K562 (cell line): ENCODE measurements around the gene MTO1. TPM values are rescaled to one million over a fixed set of nuclear protein-coding genes. Genes with fewer than 3 reads are reported as not detected.

Experiments used
- ATAC-seq: fragments of 200-7000 bp; cut with Tn5 transposase; 3 replicates; pipeline ENCODE4 v1.9.1; 2020; ENCODE audit warnings: moderate library complexity
- BruUV-seq: library from RNA; stranded (reverse); fragments of 400-500 nt; replicated peaks from 2 replicates; lab custom pipeline; 2021; lab: Mats Ljungman, UMichigan
- CTCF ChIA-PET: fragments of 300-600 bp; formaldehyde crosslinking; extraction: SDS; loops from one replicate; lab custom pipeline; 2021; ENCODE audit warnings: low intra/inter-chr PET ratio; lab: Yijun Ruan, JAX
- POLR2A ChIA-PET: fragments of 300-600, 350-650 bp; sonication (Branson Sonifier 250); formaldehyde crosslinking; extraction: SDS; loops from one replicate; lab custom pipeline; 2021; ENCODE audit warnings: antibody characterized with exemption, inconsistent platforms; lab: Yijun Ruan, JAX
- DNase-seq, 4 experiments: peaks; one replicate each; pipeline versions ENCODE4 v3.0.0 to v3.0.0-alpha.2; 2011 to 2018; ENCODE audit warnings: low spot score in 3 of 4, mixed read lengths in 3 of 4; ENCODE audit errors: extremely low read depth in 1 of 4
- FAIRE-seq: peaks from 2 replicates; lab custom pipeline; 2011; peaks lifted over from hg19 to GRCh38; lab: Jason Lieb, UNC
- H2AFZ ChIP-seq: 2 replicates; pipeline ENCODE4 v1.6.0; 2011; ENCODE audit warnings: low read depth, low read length, control low read depth, inconsistent platforms
- H3K27ac ChIP-seq: fragments of 200-600 bp; 3 replicates; pipeline ENCODE4 v1.8.0; 2011; ENCODE audit warnings: low read depth, mild to moderate bottlenecking, control low read depth, inconsistent platforms, low read length, moderate library complexity, mixed read lengths; ENCODE audit errors: extremely low read depth
- H3K27me3 ChIP-seq, 2 experiments: fragments of 300-600 bp in 1 of 2; 2 replicates in 1 of 2; 3 replicates in 1 of 2; pipeline versions ENCODE4 v1.6.0 to v1.8.0; 2011; ENCODE audit warnings: inconsistent platforms in 2 of 2, low read length in 2 of 2, mild to moderate bottlenecking in 1 of 2, mixed read lengths in 1 of 2, moderate library complexity in 1 of 2; ENCODE audit not compliant: control insufficient read depth in 2 of 2, insufficient read depth in 2 of 2
- H3K36me3 ChIP-seq: fragments of 300-600 bp; 3 replicates; pipeline ENCODE4 v1.8.0; 2011; ENCODE audit warnings: mild to moderate bottlenecking, low read length, inconsistent platforms; ENCODE audit not compliant: control insufficient read depth, insufficient read depth
- H3K4me1 ChIP-seq, 2 experiments: fragments of 200-600 bp in 1 of 2; replicated peaks in 1 of 2; 2 replicates in 1 of 2; 3 replicates in 1 of 2; pipeline versions ENCODE4 v1.5.1 to v1.8.0; 2011; ENCODE audit warnings: inconsistent platforms in 2 of 2, low read length in 2 of 2, mild to moderate bottlenecking in 1 of 2, mixed read lengths in 1 of 2, moderate library complexity in 1 of 2; ENCODE audit not compliant: control insufficient read depth in 2 of 2, insufficient read depth in 2 of 2
- H3K4me2 ChIP-seq: 2 replicates; pipeline ENCODE4 v1.6.1; 2011; ENCODE audit warnings: low read length, control low read depth, inconsistent platforms, mixed read lengths; ENCODE audit not compliant: insufficient read depth
- H3K4me3 ChIP-seq: fragments of 200-600 bp; sonication (generic), shearing (Covaris generic); 2 replicates; pipeline ENCODE4 v1.5.1; 2016; ENCODE audit warnings: control low read depth, inconsistent platforms
- H3K79me2 ChIP-seq: fragments of 200-600 bp; 3 replicates; pipeline ENCODE4 v1.8.0; 2011; ENCODE audit warnings: low read length, inconsistent platforms; ENCODE audit not compliant: control insufficient read depth, insufficient read depth
- H3K9ac ChIP-seq, 2 experiments: 2 replicates each; pipeline versions ENCODE4 v1.6.0 to v1.6.1; 2011; ENCODE audit warnings: low read depth in 2 of 2, low read length in 2 of 2, control low read depth in 1 of 2, inconsistent platforms in 1 of 2, mild to moderate bottlenecking in 1 of 2, mixed read lengths in 1 of 2; ENCODE audit not compliant: insufficient read depth in 1 of 2
- H3K9me1 ChIP-seq: one replicate; pipeline ENCODE4 v1.6.0; 2011; ENCODE audit warnings: inconsistent platforms, mild to moderate bottlenecking, low read length, moderate library complexity; ENCODE audit not compliant: control insufficient read depth, insufficient read depth
- H3K9me3 ChIP-seq: replicated peaks from 2 replicates; pipeline ENCODE4 v1.5.1; 2011; ENCODE audit warnings: low read depth, low read length, inconsistent platforms; ENCODE audit not compliant: control insufficient read depth, insufficient read depth
- H4K20me1 ChIP-seq: replicated peaks from 2 replicates; pipeline ENCODE4 v1.6.1; 2011; ENCODE audit warnings: low read length, inconsistent platforms, mixed read lengths; ENCODE audit not compliant: control insufficient read depth, insufficient read depth
- MCM7 ChIP-seq, 2 experiments: fragments of 450-650 bp; IDR thresholded peaks; 2 replicates each; pipeline ENCODE4 v1.6.1; 2016 to 2018
- ZBTB40 ChIP-seq, 2 experiments: fragments of 450-650 bp in 1 of 2; sonication (generic) in 1 of 2; formaldehyde crosslinking in 1 of 2; IDR thresholded peaks; 2 replicates each; pipeline versions ENCODE4 v1.7.1 to v1.9.0; 2016 to 2022; ENCODE audit warnings: inconsistent platforms in 1 of 2, mild to moderate bottlenecking in 1 of 2, missing genetic modification reagents in 1 of 2
- WGBS: fragments of 100-300 bp; shearing (Covaris generic); methylation state at CpG from one replicate; pipeline ENCODE4 v1.1.6; 2016; ENCODE audit warnings: low coverage, mixed read lengths; ENCODE audit not compliant: insufficient coverage; ENCODE audit errors: missing lambda C conversion rate; 5-methylcytosine and 5-hydroxymethylcytosine counted together
- in situ Hi-C: fragments of 300-500 bp; cut with MboI; formaldehyde crosslinking; loops from 4 replicates; pipeline ENCODE4 v1.15.0; 2018; ENCODE audit warnings: inconsistent platforms, mixed read lengths
- intact Hi-C: fragments of 100-400 bp; cut with micrococcal nuclease; formaldehyde crosslinking; loops from 2 replicates; pipeline ENCODE4 v1.14.2; 2022
- polyA plus RNA-seq, 8 experiments: library from polyadenylated mRNA; depleted of rRNA in 4 of 8; stranded (reverse) in 5 of 8; unstranded in 3 of 8; fragments of >200 nt; fragmentation: Nextera tagmentation in 2 of 8; fragmentation: Illumina TruSeq in 1 of 8; extraction: Ambion mirVana in 2 of 8; extraction: Trizol in 1 of 8; gene quantifications; 2 replicates each; pipeline versions ENCODE4 v1.2.1 to v1.2.3, GENCODE V29; 2011 to 2014; ENCODE audit warnings: inconsistent platforms in 1 of 8, missing spikeins in 1 of 8
- total RNA-seq, 7 experiments: library from RNA; depleted of rRNA in 6 of 7; stranded (reverse); fragments of >200 nt in 6 of 7; fragmentation: Illumina TruSeq in 2 of 7; extraction: Trizol in 2 of 7; gene quantifications; 2 replicates each; pipeline versions ENCODE4 v1.2.1 to v1.2.3, GENCODE V29; 2011 to 2021; ENCODE audit warnings: low replicate concordance in 1 of 7
- TF ChIP-seq, protein P1 (sequence below), 2 experiments: fragments of 450-650 bp; IDR thresholded peaks; 2 replicates each; pipeline ENCODE4 v1.6.1; 2018; ENCODE audit warnings: mild to moderate bottlenecking in 2 of 2, low read depth in 1 of 2; ENCODE audit not compliant: partially characterized antibody in 2 of 2

Gene MTO1
- total and polyA plus RNA-seq, 9 of the 15 experiments (the other 6 are each of a cell fraction or from before 2014, with no cell fraction given) = 33.4 to 62.3 (median 50.6) TPM

DNA sequence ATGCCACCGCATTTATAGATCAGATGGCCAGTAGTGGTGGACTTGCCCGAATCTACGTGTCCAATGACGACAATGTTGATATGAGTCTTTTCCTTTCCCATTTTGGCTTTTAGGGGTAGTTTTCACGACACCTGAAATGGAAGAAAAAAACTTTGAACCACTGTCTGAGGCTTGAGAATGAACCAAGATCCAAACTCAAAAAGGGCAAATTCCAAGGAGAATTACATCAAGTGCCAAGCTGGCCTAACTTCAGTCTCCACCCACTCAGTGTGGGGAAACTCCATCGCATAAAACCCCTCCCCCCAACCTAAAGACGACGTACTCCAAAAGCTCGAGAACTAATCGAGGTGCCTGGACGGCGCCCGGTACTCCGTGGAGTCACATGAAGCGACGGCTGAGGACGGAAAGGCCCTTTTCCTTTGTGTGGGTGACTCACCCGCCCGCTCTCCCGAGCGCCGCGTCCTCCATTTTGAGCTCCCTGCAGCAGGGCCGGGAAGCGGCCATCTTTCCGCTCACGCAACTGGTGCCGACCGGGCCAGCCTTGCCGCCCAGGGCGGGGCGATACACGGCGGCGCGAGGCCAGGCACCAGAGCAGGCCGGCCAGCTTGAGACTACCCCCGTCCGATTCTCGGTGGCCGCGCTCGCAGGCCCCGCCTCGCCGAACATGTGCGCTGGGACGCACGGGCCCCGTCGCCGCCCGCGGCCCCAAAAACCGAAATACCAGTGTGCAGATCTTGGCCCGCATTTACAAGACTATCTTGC, 58.6 kb downstream of the MTO1 start:
- Histone ChIP-seq H3K9me1 (no peaks in the 10 kb centered on the region), H3K9me3 (no peaks in the 10 kb centered on the region), H3K27me3 (no peaks in the 10 kb centered on the region), H4K20me1 (peaks cover 36% of the 10 kb centered on the region), H3K4me3 (peak overlapping the region; percentile 80), H3K27ac (peak overlapping the region; percentile 96), H3K4me1 (peaks cover 6 to 7% of the 10 kb centered on the region in 2 experiments; a peak in 3 of 5 replicates), H2AFZ (no peak overlapping the region), H3K36me3 (peaks cover 54% of the 10 kb centered on the region), H3K9ac (peak overlapping the region; percentile 99 to 100), H3K79me2 (peaks cover 75% of the 10 kb centered on the region), H3K4me2 (peak overlapping the region; percentile 92)
- intact Hi-C loops (loop anchor here (5.0 to 10.0 kb wide), 2 partner anchors 958 to 1765 kb away; partner anchors contain the start of gene TMEM30A), in situ Hi-C loops (loop anchor here (5.0 kb wide), 1 partner anchor 67 kb away; no protein-coding TSS in a partner anchor)
- no peak for FAIRE-seq
- 2% methylated on average over 35 of the region's 56 CpGs for WGBS
- ChIA-PET POLR2A (interaction anchor here (0.6 to 5.2 kb wide), 41 partner anchors 9 to 959 kb away, joined by 3 to 91 read pairs (median 6); partner anchors contain the start of genes MTO1 and SLC17A5), CTCF (no interaction called here)
- BruUV-seq = no TSS peak
- ATAC-seq = peak; percentile 55
- DNase-seq = peak; percentile 56 to 78 (median 68)
- TF ChIP-seq, protein P1, sequence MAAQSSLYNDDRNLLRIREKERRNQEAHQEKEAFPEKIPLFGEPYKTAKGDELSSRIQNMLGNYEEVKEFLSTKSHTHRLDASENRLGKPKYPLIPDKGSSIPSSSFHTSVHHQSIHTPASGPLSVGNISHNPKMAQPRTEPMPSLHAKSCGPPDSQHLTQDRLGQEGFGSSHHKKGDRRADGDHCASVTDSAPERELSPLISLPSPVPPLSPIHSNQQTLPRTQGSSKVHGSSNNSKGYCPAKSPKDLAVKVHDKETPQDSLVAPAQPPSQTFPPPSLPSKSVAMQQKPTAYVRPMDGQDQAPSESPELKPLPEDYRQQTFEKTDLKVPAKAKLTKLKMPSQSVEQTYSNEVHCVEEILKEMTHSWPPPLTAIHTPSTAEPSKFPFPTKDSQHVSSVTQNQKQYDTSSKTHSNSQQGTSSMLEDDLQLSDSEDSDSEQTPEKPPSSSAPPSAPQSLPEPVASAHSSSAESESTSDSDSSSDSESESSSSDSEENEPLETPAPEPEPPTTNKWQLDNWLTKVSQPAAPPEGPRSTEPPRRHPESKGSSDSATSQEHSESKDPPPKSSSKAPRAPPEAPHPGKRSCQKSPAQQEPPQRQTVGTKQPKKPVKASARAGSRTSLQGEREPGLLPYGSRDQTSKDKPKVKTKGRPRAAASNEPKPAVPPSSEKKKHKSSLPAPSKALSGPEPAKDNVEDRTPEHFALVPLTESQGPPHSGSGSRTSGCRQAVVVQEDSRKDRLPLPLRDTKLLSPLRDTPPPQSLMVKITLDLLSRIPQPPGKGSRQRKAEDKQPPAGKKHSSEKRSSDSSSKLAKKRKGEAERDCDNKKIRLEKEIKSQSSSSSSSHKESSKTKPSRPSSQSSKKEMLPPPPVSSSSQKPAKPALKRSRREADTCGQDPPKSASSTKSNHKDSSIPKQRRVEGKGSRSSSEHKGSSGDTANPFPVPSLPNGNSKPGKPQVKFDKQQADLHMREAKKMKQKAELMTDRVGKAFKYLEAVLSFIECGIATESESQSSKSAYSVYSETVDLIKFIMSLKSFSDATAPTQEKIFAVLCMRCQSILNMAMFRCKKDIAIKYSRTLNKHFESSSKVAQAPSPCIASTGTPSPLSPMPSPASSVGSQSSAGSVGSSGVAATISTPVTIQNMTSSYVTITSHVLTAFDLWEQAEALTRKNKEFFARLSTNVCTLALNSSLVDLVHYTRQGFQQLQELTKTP (IDR thresholded peaks at IDR 0.05; ENCODE audit: low read depth in 1 of 2, partially characterized antibody in 2 of 2) = no peak
- TF ChIP-seq MCM7 (IDR thresholded peaks at IDR 0.05) (no peak), ZBTB40 (IDR thresholded peaks at IDR 0.05) (no peak), ZBTB40 (CRISPR knock-in tag; IDR thresholded peaks at IDR 0.05) (peak; percentile 45; the same call in 1 of the 2 replicates)
